ENCODE measurements around the gene FAT4. TPM values are rescaled to one million over a fixed set of nuclear protein-coding genes. Genes with fewer than 3 reads are reported as not detected.

FAT4 gene
- total and polyA plus RNA-seq, 9 of the 15 experiments (the other 6 are each of a cell fraction or from before 2014, with no cell fraction given), result 0.01 TPM; not detected in 8

GRCh38 chr4:125265846-125266245 lies 48.9 kb upstream of the FAT4 start (continued):
- TF ChIP-seq RBBP5 (IDR thresholded peaks at IDR 0.05; ENCODE audit: borderline replicate concordance, insufficient read depth, low read length, poor library complexity, severe bottlenecking), result no peak

- no peaks in the 10 kb centered on the region for H3K27me3 ChIP-seq (ENCODE audit: control insufficient read depth in 2 of 2, insufficient read depth in 2 of 2, low read length in 2 of 2)
- in situ Hi-C loops (cut with MboI), result no loop called here
- ChIA-PET POLR2A (no interaction called here), CTCF (ENCODE audit: low intra/inter-chr PET ratio) (no interaction called here)
- H3K36me3 ChIP-seq (ENCODE audit: control insufficient read depth, insufficient read depth, low read length), result no peaks in the 10 kb centered on the region
- WGBS (ENCODE audit: insufficient coverage, low coverage, missing lambda C conversion rate), result 4% methylated on average over 7 of the region's 7 CpGs
- DNase-seq (ENCODE audit: extremely low read depth in 1 of 4, low spot score in 3 of 4), result no peak
- H4K20me1 ChIP-seq (replicated peaks; ENCODE audit: control insufficient read depth, insufficient read depth, low read length), result no peaks in the 10 kb centered on the region
- no peak for FAIRE-seq
- no peaks in the 10 kb centered on the region for H3K79me2 ChIP-seq (ENCODE audit: control insufficient read depth, insufficient read depth, low read length)
- no peak overlapping the region for H3K9ac ChIP-seq (ENCODE audit: insufficient read depth in 1 of 2, low read depth in 2 of 2, low read length in 2 of 2)
- H3K9me3 ChIP-seq (replicated peaks; ENCODE audit: control insufficient read depth, insufficient read depth, low read depth, low read length), result no peaks in the 10 kb centered on the region
- intact Hi-C loops (cut with micrococcal nuclease), result no loop called here
- no peak overlapping the region for H3K27ac ChIP-seq (ENCODE audit: extremely low read depth, low read depth, low read length)
- no peak overlapping the region for H3K4me2 ChIP-seq (ENCODE audit: insufficient read depth, low read length)
- H2AFZ ChIP-seq (ENCODE audit: low read depth, low read length), result no peak overlapping the region
- BruUV-seq (replicated peaks), result no TSS peak
- no peaks in the 10 kb centered on the region for H3K4me1 ChIP-seq (replicated peaks in 1 of 2; ENCODE audit: control insufficient read depth in 2 of 2, insufficient read depth in 2 of 2, low read length in 2 of 2)
- no peaks in the 10 kb centered on the region for H3K9me1 ChIP-seq (ENCODE audit: control insufficient read depth, insufficient read depth, low read length)
- H3K4me3 ChIP-seq, result no peak overlapping the region
- ATAC-seq, result no peak
- TF ChIP-seq KLF1 (tag; IDR thresholded peaks at IDR 0.05) (no peak), MCM5 (IDR thresholded peaks at IDR 0.05; ENCODE audit: low read depth) (no peak), AFF1 (IDR thresholded peaks at IDR 0.05; ENCODE audit: low read depth in 1 of 2, partially characterized antibody in 2 of 2) (no peak), TCF3 (CRISPR knock-in tag; IDR thresholded peaks at IDR 0.05) (no peak), ZBTB2 (IDR thresholded peaks at IDR 0.05) (no peak), POLR2H (tag; IDR thresholded peaks at IDR 0.05; ENCODE audit: low read depth) (no peak), HDGF (IDR thresholded peaks at IDR 0.05) (no peak), RHOXF2B (CRISPR knock-in tag; conservative IDR thresholded peaks at IDR 0.05) (no peak), ILF3 (IDR thresholded peaks at IDR 0.05; ENCODE audit: borderline replicate concordance) (no peak), RBM14 (IDR thresholded peaks at IDR 0.05; ENCODE audit: borderline replicate concordance, insufficient read depth, low read depth, low read length) (no peak), RCOR1 (IDR thresholded peaks at IDR 0.05; ENCODE audit: borderline replicate concordance in 1 of 2, low read depth in 2 of 2, low read length in 2 of 2) (no peak), FOXJ3 (CRISPR knock-in tag; IDR thresholded peaks at IDR 0.05) (no peak), IRF9 (tag; IDR thresholded peaks at IDR 0.05) (no peak)
These were observed 47.7 kb upstream of the FAT4 start for GRCh38 chr4:125266901-125267604.
